ENCODE results near the gene RIN1. TPM values are rescaled to one million over a fixed set of nuclear protein-coding genes. Genes with fewer than 3 reads are reported as not detected.

RIN1 gene
- polyA plus RNA-seq, 3 donors = 6.1 to 15.4 (median 7.6) TPM

DNA sequence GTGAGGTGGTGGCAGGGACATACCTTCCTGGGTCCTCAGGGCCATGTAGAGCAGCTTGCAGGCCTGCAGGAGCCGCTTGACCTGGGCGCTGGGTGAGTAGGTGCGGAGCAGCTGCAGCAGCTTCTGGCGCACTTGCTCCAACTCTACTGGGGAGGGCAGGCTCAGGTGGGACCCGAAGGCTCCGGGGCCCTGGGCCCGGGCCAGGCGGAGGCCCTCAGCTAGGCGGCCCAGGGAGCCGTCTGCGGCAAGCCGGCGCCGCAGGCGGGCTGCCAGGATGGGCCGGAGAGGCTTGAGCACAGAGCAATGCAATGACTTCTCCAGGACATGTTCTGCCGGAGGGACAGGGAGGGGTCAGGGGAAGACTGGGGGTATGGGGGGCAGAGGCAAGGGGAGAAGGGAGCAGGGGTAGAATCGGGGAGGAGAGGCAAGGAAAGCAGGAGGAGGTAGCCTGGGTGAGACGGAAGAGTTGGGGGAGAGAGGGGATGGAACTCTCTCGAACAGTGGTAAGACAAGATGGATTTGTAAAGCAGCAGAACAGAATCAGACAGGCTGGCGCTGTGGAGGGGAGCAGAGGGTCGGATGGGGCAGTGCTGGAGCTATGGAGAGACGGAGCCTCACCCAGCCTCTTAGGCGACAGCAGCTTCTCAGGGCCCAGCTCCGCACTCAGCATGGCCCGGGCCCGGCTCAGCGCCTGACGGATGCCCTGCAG, 2.2 kb downstream of the RIN1 start:
- peaks cover 33% of the 10 kb centered on the region for H4K20me1 ChIP-seq (ENCODE audit: insufficient read depth, low read length)
- no peaks in the 10 kb centered on the region for H3K27me3 ChIP-seq (ENCODE audit: control insufficient read depth in 2 of 2, insufficient read depth in 2 of 2, low read length in 2 of 2)
- no peak overlapping the region for H3K4me3 ChIP-seq (replicated peaks in 1 of 3; ENCODE audit: low read depth in 2 of 3, low read length in 3 of 3)
- no peak overlapping the region for H3K27ac ChIP-seq (ENCODE audit: low read depth in 1 of 2, low read length in 2 of 2)
- Mint-ChIP-seq H3K4me1 (peaks cover 30% of the 10 kb centered on the region), H3K4me3 (no peak overlapping the region), H3K36me3 (peaks cover 38 to 47% of the 10 kb centered on the region in 2 donors), H3K27me3 (ENCODE audit: low read depth in 3 of 3) (no peaks in the 10 kb centered on the region), H3K9me3 (no peaks in the 10 kb centered on the region), H3K27ac (peak overlapping the region in 1 of 7 donors; percentile 66)
- 94% methylated on average over 29 of the region's 29 CpGs for WGBS (ENCODE audit: insufficient coverage)
- H2AFZ ChIP-seq (ENCODE audit: insufficient read depth, low read depth, low read length, poor library complexity, severe bottlenecking) = no peak overlapping the region
- intact Hi-C loops (cut with micrococcal nuclease) = no loop called here
- H3K79me2 ChIP-seq (ENCODE audit: insufficient read depth, low read length) = peaks cover 13% of the 10 kb centered on the region
- peaks cover 26 to 30% of the 10 kb centered on the region in 2 donors for H3K4me1 ChIP-seq (ENCODE audit: control insufficient read depth in 1 of 2, insufficient read depth in 2 of 2, low read length in 2 of 2)
- TF ChIP-seq, protein P1, sequence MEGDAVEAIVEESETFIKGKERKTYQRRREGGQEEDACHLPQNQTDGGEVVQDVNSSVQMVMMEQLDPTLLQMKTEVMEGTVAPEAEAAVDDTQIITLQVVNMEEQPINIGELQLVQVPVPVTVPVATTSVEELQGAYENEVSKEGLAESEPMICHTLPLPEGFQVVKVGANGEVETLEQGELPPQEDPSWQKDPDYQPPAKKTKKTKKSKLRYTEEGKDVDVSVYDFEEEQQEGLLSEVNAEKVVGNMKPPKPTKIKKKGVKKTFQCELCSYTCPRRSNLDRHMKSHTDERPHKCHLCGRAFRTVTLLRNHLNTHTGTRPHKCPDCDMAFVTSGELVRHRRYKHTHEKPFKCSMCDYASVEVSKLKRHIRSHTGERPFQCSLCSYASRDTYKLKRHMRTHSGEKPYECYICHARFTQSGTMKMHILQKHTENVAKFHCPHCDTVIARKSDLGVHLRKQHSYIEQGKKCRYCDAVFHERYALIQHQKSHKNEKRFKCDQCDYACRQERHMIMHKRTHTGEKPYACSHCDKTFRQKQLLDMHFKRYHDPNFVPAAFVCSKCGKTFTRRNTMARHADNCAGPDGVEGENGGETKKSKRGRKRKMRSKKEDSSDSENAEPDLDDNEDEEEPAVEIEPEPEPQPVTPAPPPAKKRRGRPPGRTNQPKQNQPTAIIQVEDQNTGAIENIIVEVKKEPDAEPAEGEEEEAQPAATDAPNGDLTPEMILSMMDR (IDR thresholded peaks at IDR 0.05) = no peak
- peak in 1 of 3 donors; percentile 5 for DNase-seq
- no peaks in the 10 kb centered on the region for H3K9me3 ChIP-seq (replicated peaks in 1 of 2; ENCODE audit: control insufficient read depth in 1 of 2, insufficient read depth in 1 of 2, low read length in 2 of 2)
- no peak overlapping the region for H3K4me2 ChIP-seq (replicated peaks; ENCODE audit: extremely low read depth, low read length, poor library complexity, severe bottlenecking)
- peaks cover 43 to 53% of the 10 kb centered on the region in 2 donors for H3K36me3 ChIP-seq (replicated peaks in 1 of 2; ENCODE audit: control insufficient read depth in 1 of 2, insufficient read depth in 2 of 2, low read length in 2 of 2)
- H3K9ac ChIP-seq (ENCODE audit: insufficient read depth, low read length, poor library complexity, severe bottlenecking) = no peak overlapping the region

DNA sequence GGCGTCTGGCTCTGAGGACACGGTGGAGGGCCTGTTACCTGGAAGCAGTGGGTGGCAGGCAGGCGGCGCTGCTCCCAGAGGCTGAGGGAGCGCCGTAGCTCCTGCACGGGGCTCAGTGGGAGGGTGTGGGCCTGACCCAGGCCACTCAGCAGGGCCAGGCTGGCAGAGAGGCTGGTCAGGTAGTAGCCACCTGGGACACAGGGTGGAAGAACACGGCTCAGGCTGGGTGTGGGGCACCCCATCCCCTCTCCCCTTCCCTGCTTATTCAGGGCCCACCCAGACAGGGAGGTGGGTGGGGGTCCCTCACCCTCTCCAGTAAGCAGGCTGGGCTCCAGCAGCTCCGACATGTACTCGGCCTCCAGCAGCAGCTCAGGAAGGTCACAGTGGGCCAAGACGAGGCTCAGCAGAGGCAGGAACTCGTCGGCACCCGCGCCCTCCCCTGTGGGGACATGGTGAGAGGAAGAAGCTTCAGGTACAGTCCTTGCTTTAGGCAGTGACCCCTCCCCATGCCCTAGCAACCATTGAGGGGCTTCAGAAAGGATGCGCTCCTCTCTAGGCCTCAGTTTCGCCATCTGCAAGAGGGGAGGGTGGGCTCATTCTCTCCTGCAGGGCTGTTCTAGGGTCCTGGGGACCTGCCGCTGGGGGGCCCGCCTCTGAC, 2.9 kb downstream of the RIN1 start:
- 96% methylated on average over 7 of the region's 19 CpGs for whole genome bisulfite sequencing (ENCODE audit: insufficient coverage)
- intact Hi-C loops (cut with micrococcal nuclease) = no loop called here
- Mint-ChIP-seq H3K27ac (no peak overlapping the region), H3K9me3 (no peaks in the 10 kb centered on the region), H3K36me3 (peaks cover 31 to 40% of the 10 kb centered on the region in 2 donors), H3K4me3 (no peak overlapping the region), H3K4me1 (peaks cover 36% of the 10 kb centered on the region), H3K27me3 (ENCODE audit: low read depth in 3 of 3) (peaks cover 0 to 3% (median 0%) of the 10 kb centered on the region in 3 donors)
- DNase-seq = peak in 1 of 3 donors; percentile 3
- Histone ChIP-seq H3K27me3 (ENCODE audit: control insufficient read depth in 2 of 2, insufficient read depth in 2 of 2, low read length in 2 of 2) (no peaks in the 10 kb centered on the region), H3K9ac (ENCODE audit: insufficient read depth, low read length, poor library complexity, severe bottlenecking) (no peak overlapping the region), H3K27ac (ENCODE audit: low read depth in 1 of 2, low read length in 2 of 2) (no peak overlapping the region), H3K4me3 (replicated peaks in 1 of 3; ENCODE audit: low read depth in 2 of 3, low read length in 3 of 3) (no peak overlapping the region), H3K36me3 (replicated peaks in 1 of 2; ENCODE audit: control insufficient read depth in 1 of 2, insufficient read depth in 2 of 2, low read length in 2 of 2) (peaks cover 36 to 46% of the 10 kb centered on the region in 2 donors), H3K79me2 (ENCODE audit: insufficient read depth, low read length) (peaks cover 13% of the 10 kb centered on the region), H3K4me1 (ENCODE audit: control insufficient read depth in 1 of 2, insufficient read depth in 2 of 2, low read length in 2 of 2) (peaks cover 30 to 37% of the 10 kb centered on the region in 2 donors), H2AFZ (ENCODE audit: insufficient read depth, low read depth, low read length, poor library complexity, severe bottlenecking) (no peak overlapping the region), H3K4me2 (replicated peaks; ENCODE audit: extremely low read depth, low read length, poor library complexity, severe bottlenecking) (no peak overlapping the region), H3K9me3 (replicated peaks in 1 of 2; ENCODE audit: control insufficient read depth in 1 of 2, insufficient read depth in 1 of 2, low read length in 2 of 2) (no peaks in the 10 kb centered on the region), H4K20me1 (ENCODE audit: insufficient read depth, low read length) (peaks cover 33% of the 10 kb centered on the region)
- TF ChIP-seq, protein P1 (IDR thresholded peaks at IDR 0.05) = no peak

Measured in CD14-positive monocyte (primary cell).